K562 (cell line): Measurements from ENCODE around the gene MON1A. TPM values are rescaled to one million over a fixed set of nuclear protein-coding genes. Genes with fewer than 3 reads are reported as not detected.

Experiments used
- CAMTA2 ChIP-seq: fragments of 250-450 bp; sonication (Bioruptor Pico); conservative IDR thresholded peaks from 2 replicates; pipeline ENCODE4 v1.5.1; 2022
- DEAF1 ChIP-seq: fragments of 450-650 bp; formaldehyde crosslinking; IDR thresholded peaks from 2 replicates; pipeline ENCODE4 v1.4.0; 2020; ENCODE audit warnings: mild to moderate bottlenecking, moderate library complexity
- GABPB2 ChIP-seq: fragments of 250-450 bp; sonication (Bioruptor Pico); conservative IDR thresholded peaks from 2 replicates; pipeline ENCODE4 v1.5.1; 2021; ENCODE audit warnings: mild to moderate bottlenecking
- IRF1 ChIP-seq: sonication (generic); formaldehyde crosslinking; IDR thresholded peaks from 2 replicates; pipeline ENCODE4 v1.8.0; 2022; ENCODE audit warnings: missing genetic modification reagents, mild to moderate bottlenecking, borderline replicate concordance
- IRF2 ChIP-seq: sonication (generic); formaldehyde crosslinking; IDR thresholded peaks from 2 replicates; pipeline ENCODE4 v1.8.1; 2022; ENCODE audit warnings: mild to moderate bottlenecking, missing genetic modification reagents
- KDM1A ChIP-seq, 2 experiments: fragments of 450-650 bp; IDR thresholded peaks; 2 replicates each; pipeline ENCODE4 v1.6.1; 2016; ENCODE audit warnings: mild to moderate bottlenecking in 2 of 2
- L3MBTL2 ChIP-seq: fragments of 450-650 bp; IDR thresholded peaks from 2 replicates; pipeline ENCODE4 v1.6.1; 2016; ENCODE audit warnings: mild to moderate bottlenecking, moderate library complexity
- NKRF ChIP-seq: fragments of 450-650 bp; IDR thresholded peaks from 2 replicates; pipeline ENCODE4 v1.6.1; 2016; ENCODE audit warnings: borderline replicate concordance
- PTTG1 ChIP-seq: fragments of 450-650 bp; IDR thresholded peaks from 2 replicates; pipeline ENCODE4 v1.6.1; 2016; ENCODE audit warnings: low read depth, mild to moderate bottlenecking, missing genetic modification characterization, missing compliant biosample characterization
- SIN3A ChIP-seq, 2 experiments: fragments of 150-350 bp in 1 of 2; IDR thresholded peaks; 2 replicates each; pipeline ENCODE4 v1.6.1; 2011 to 2016; ENCODE audit warnings: borderline replicate concordance in 2 of 2, low read depth in 2 of 2, low read length in 2 of 2, mild to moderate bottlenecking in 2 of 2, moderate library complexity in 2 of 2; ENCODE audit not compliant: control insufficient read depth in 1 of 2
- TARDBP ChIP-seq: fragments of 450-650 bp; IDR thresholded peaks from 2 replicates; pipeline ENCODE4 v1.6.1; 2016
- VEZF1 ChIP-seq: fragments of 200-800 bp; sonication (Bioruptor generic); IDR thresholded peaks from 2 replicates; pipeline ENCODE4 v1.6.1; 2017; ENCODE audit warnings: missing genetic modification characterization, missing compliant biosample characterization
- YY1 ChIP-seq, 3 experiments: IDR thresholded peaks; 2 replicates each; pipeline ENCODE4 v1.6.1; 2011; ENCODE audit warnings: low read length in 2 of 3, mild to moderate bottlenecking in 2 of 3, moderate library complexity in 2 of 3, borderline replicate concordance in 1 of 3, control low read depth in 1 of 3, low read depth in 1 of 3; ENCODE audit not compliant: insufficient read depth in 3 of 3, insufficient replicate concordance in 2 of 3, control insufficient read depth in 1 of 3, insufficient read length in 1 of 3; ENCODE audit errors: extremely low read depth in 1 of 3
- ZNF140 ChIP-seq: fragments of 250-450 bp; sonication (Bioruptor Pico); IDR thresholded peaks from 2 replicates; pipeline ENCODE4 v1.8.0; 2021; ENCODE audit warnings: moderate library complexity, mild to moderate bottlenecking, inconsistent platforms
- ZNF551 ChIP-seq: fragments of 250-450 bp; sonication (Bioruptor Pico); IDR thresholded peaks from 2 replicates; pipeline ENCODE4 v1.5.0; 2021; ENCODE audit warnings: mild to moderate bottlenecking, moderate library complexity
- ZNF695 ChIP-seq: fragments of 450-650 bp; formaldehyde crosslinking; IDR thresholded peaks from 2 replicates; pipeline ENCODE4 v1.4.0; 2020; ENCODE audit warnings: mild to moderate bottlenecking, moderate library complexity
- ZNF764 ChIP-seq: fragments of 250-450 bp; sonication (Bioruptor Pico); IDR thresholded peaks from 2 replicates; pipeline ENCODE4 v1.4.0; 2020; ENCODE audit warnings: low read depth, mild to moderate bottlenecking, moderate library complexity
- ZNF830 ChIP-seq: fragments of 250-450 bp; sonication (Bioruptor Pico); IDR thresholded peaks from 2 replicates; pipeline ENCODE4 v1.5.0; 2021; ENCODE audit warnings: mild to moderate bottlenecking
- polyA plus RNA-seq, 8 experiments: library from polyadenylated mRNA; depleted of rRNA in 4 of 8; stranded (reverse) in 5 of 8; unstranded in 3 of 8; fragments of >200 nt; fragmentation: Nextera tagmentation in 2 of 8; fragmentation: Illumina TruSeq in 1 of 8; extraction: Ambion mirVana in 2 of 8; extraction: Trizol in 1 of 8; gene quantifications; 2 replicates each; pipeline versions ENCODE4 v1.2.1 to v1.2.3, GENCODE V29; 2011 to 2014; ENCODE audit warnings: inconsistent platforms in 1 of 8, missing spikeins in 1 of 8
- total RNA-seq, 7 experiments: library from RNA; depleted of rRNA in 6 of 7; stranded (reverse); fragments of >200 nt in 6 of 7; fragmentation: Illumina TruSeq in 2 of 7; extraction: Trizol in 2 of 7; gene quantifications; 2 replicates each; pipeline versions ENCODE4 v1.2.1 to v1.2.3, GENCODE V29; 2011 to 2021; ENCODE audit warnings: low replicate concordance in 1 of 7

Gene MON1A
- total and polyA plus RNA-seq, 9 of the 15 experiments (the other 6 are each of a cell fraction or from before 2014, with no cell fraction given), result 1.1 to 13.8 (median 6.8) TPM

- TF ChIP-seq ZNF695 (CRISPR knock-in tag) (no peak), TARDBP (no peak), ZNF830 (no peak), VEZF1 (CRISPR knock-in tag) (peak; percentile 51), YY1 (IDR thresholded peaks at IDR 0.05; ENCODE audit: borderline replicate concordance in 1 of 3, control insufficient read depth in 1 of 3, extremely low read depth in 1 of 3, insufficient read depth in 3 of 3, insufficient read length in 1 of 3, insufficient replicate concordance in 2 of 3, low read depth in 1 of 3, low read length in 2 of 3) (peak in 1 of 3 experiments; percentile 74), DEAF1 (no peak), NKRF (peak; percentile 98), GABPB2 (CRISPR knock-in tag) (no peak), ZNF764 (CRISPR knock-in tag) (no peak), L3MBTL2 (peak; percentile 67), ZNF551 (CRISPR knock-in tag) (no peak), IRF1 (no peak), SIN3A (IDR thresholded peaks at IDR 0.05; ENCODE audit: borderline replicate concordance in 2 of 2, control insufficient read depth in 1 of 2, low read depth in 2 of 2, low read length in 2 of 2) (peak; percentile 69 to 80; a peak in 2 of 4 replicates), KDM1A (IDR thresholded peaks at IDR 0.05) (no peak), ZNF140 (CRISPR knock-in tag) (no peak), IRF2 (CRISPR knock-in tag) (no peak), PTTG1 (tag) (no peak), CAMTA2 (CRISPR knock-in tag) (no peak)
These were observed at the start of gene MON1A (continued) for GRCh38 chr3:49929291-49930167.
